Measurements from ENCODE around the gene KLRK1. TPM values are rescaled to one million over a fixed set of nuclear protein-coding genes. Genes with fewer than 3 reads are reported as not detected.
"Not testable (repeated sequence)": the region's sequence is repeated elsewhere in the genome, so short reads cannot be mapped to it uniquely, and the experiment has no call there.

The KLRK1 gene
- total RNA-seq, 2 experiments from 2014 or later, result 319 to 355 TPM

DNA sequence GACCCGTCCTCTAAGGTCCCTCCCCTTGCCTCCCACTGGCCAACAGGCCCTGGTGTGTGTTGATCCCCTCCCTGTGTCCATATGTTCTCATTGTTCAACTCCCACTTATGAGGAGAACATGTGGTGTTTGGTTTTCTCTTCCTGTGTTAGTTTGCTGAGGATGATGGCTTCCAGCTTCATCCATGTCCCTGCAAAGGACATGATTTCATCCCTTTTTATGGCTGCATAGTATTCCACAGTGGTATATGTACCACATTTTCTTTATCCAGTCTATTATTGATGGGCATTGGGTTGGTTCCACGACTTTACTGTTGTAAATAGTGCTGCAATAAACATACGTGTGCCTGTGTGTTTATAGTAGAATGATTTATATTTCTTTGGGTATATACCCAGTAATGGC is 38.4 kb downstream of the KLRK1 start:
- POLR2A ChIA-PET; H3K27ac Mint-ChIP-seq; DNase-seq; H3K27me3 Mint-ChIP-seq; H3K4me1 Mint-ChIP-seq; H3K4me3 Mint-ChIP-seq; ATAC-seq (ENCODE audit: low read depth): not testable (repeated sequence)
- Mint-ChIP-seq H3K36me3 (peaks cover 44% of the 10 kb centered on the region), H3K9me3 (peaks cover 23% of the 10 kb centered on the region)

DNA sequence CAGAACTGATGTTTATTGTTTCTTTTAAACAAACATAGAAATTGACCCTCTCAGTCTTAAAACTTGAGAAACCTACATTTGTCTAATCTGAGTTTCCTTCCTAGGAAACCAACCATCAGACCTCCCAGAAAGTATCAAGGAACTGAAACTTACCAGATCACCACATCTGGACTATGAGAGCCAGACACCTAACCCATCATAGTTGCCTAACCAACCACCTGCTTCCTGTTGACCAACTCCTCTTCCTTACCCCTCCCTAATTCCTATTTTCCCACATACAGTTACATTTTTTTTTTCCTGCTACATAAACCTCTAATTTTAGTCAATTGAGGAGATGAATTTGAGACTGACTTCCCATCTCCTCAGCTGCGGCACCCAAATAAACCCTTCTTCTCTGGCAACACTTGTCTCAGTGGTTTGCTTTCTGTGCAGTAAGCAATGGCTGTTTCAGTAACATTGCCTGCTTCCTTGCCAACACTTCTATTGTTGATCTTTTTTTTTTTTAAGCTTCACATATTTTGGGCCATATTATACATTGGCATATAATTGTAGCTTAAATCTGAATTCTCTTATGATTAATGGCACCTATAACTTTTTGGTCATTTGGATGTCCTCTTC is 47.8 kb downstream of the KLRK1 start:
- Mint-ChIP-seq H3K36me3 (peaks cover 26% of the 10 kb centered on the region), H3K9me3 (peaks cover 23% of the 10 kb centered on the region), H3K4me3 (peak overlapping the region; percentile 14), H3K27me3 (no peaks in the 10 kb centered on the region), H3K4me1 (peaks cover 13% of the 10 kb centered on the region), H3K27ac (peak overlapping the region; percentile 65)
- no peak for ATAC-seq (ENCODE audit: low read depth)
- POLR2A ChIA-PET, result no interaction called here
- DNase-seq, result no peak

DNA sequence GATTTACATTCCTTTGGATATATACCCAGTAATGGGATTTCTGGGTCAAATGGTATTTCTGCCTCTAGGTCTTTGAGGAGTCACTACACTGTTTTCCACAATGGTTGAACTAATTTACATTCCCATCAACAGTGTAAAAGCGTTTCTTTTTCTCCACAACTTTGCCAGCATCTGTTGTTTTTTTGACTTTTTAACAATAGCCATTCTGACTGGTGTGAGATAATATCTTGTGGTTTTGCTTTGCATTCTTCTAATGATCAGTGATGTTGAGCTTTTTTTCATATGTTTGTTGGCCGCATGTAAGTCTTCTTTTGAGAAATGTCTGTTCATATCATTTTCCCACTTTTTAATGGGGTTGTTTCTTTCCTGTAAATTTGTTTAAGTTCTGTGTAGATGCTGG is 48.9 kb downstream of the KLRK1 start:
- H3K9me3 Mint-ChIP-seq, result peaks cover 23% of the 10 kb centered on the region
- H3K36me3 Mint-ChIP-seq, result peaks cover 26% of the 10 kb centered on the region
- H3K4me3 Mint-ChIP-seq; ATAC-seq (ENCODE audit: low read depth); H3K27ac Mint-ChIP-seq; H3K27me3 Mint-ChIP-seq; DNase-seq: not testable (repeated sequence)
- POLR2A ChIA-PET, result interaction anchor here (0.6 kb wide), 1 partner anchor 596 kb away, joined by 3 read pairs; no protein-coding TSS in a partner anchor
- H3K4me1 Mint-ChIP-seq, result peaks cover 13% of the 10 kb centered on the region

DNA sequence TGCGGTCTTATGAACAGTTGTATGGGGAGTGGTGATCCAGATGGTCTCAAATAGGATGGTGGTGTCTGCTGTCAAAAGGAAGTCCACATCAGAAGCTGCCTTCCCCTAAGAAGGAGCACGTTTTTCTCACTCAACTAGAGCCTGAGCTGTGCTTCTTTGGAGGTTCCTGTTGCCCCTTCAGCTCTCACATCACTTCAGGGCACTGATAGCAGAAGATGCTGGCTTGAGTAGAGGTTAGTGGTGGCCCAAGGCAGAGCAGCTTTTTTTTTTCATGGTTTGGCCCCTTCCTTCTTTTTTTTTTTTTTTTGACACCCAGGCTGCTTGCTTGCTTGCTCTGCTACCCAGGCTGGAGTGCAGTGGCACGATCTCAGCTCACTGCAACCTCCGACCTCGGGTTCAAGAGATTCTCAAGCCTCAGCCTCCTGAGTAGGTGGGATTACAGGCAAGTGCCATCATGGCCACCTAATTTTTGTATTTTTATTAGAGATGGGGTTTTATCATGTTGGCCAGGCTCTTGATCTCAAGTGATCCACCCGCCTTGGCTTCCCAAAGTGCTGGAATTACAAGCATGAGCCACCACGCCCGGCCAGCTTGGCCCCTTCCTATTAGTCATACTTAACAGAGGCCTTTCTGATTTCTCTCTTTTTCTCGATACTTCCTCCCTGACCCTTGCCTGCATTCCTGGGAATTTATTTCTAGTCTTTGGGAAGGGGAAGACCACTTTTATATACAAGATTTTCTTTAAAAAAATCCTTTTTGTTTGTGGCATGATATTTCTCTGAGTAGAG is 50.6 kb downstream of the KLRK1 start:
- ATAC-seq (ENCODE audit: low read depth) (no peak), DNase-seq (no peak)
- H3K9me3 Mint-ChIP-seq, result peaks cover 23% of the 10 kb centered on the region
- H3K27me3 Mint-ChIP-seq, result no peaks in the 10 kb centered on the region
- H3K36me3 Mint-ChIP-seq, result peaks cover 26% of the 10 kb centered on the region
- no peak overlapping the region for H3K4me3 Mint-ChIP-seq
- no peak overlapping the region for H3K27ac Mint-ChIP-seq
- POLR2A ChIA-PET, result interaction anchor here (0.5 to 0.6 kb wide), 2 partner anchors 20 to 28 kb away, joined by 3 read pairs; no protein-coding TSS in a partner anchor
- H3K4me1 Mint-ChIP-seq, result peaks cover 13% of the 10 kb centered on the region

DNA sequence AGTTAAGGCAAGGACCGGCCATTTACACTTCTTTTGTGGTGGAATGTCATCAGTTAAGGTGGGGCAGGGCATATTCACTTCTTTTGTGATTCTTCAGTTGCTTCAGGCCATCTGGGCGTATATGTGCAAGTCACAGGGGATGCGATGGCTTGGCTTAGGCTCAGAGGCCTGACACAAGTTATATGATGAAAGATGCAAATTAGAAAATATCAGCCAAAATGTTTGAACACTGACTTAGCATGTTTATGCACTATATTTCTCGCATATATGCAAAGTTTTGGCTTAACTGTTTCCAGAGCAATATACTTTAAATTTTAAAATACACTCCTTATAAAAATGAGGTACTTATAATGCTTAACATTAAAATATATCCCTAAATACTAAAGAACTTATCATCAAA is 51.4 kb downstream of the KLRK1 start:
- POLR2A ChIA-PET, result interaction anchor here (0.6 kb wide), 1 partner anchor 28 kb away, joined by 3 read pairs; no protein-coding TSS in a partner anchor
- DNase-seq; H3K4me3 Mint-ChIP-seq; ATAC-seq (ENCODE audit: low read depth); H3K27ac Mint-ChIP-seq; H3K27me3 Mint-ChIP-seq: not testable (repeated sequence)
- Mint-ChIP-seq H3K4me1 (peaks cover 13% of the 10 kb centered on the region), H3K9me3 (peaks cover 20% of the 10 kb centered on the region), H3K36me3 (peaks cover 22% of the 10 kb centered on the region)

DNA sequence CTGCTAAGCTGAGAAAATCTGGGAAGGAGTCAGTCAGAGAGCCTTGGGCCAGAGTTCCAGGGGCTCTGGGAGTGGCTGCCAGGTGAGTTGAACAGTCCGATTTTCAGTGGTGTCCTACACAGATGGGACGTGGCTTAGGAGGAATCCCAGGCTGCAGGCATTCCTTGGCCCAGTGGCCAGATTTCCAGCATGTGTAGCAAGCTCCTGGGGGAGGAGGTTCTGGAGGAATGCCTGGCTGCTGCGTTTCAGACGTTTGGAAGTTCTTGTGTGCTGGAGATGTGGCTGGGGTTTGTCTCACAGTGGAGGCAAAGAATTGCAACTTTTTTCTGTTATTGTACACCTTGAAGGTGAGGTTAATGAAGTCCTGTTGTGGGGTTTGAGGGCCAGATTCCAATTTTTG is 53.6 kb downstream of the KLRK1 start:
- ATAC-seq (ENCODE audit: low read depth); DNase-seq; POLR2A ChIA-PET; H3K4me3 Mint-ChIP-seq; H3K36me3 Mint-ChIP-seq; H3K27me3 Mint-ChIP-seq; H3K9me3 Mint-ChIP-seq; H3K27ac Mint-ChIP-seq: not testable (repeated sequence)
- peaks cover 10% of the 10 kb centered on the region for H3K4me1 Mint-ChIP-seq

DNA sequence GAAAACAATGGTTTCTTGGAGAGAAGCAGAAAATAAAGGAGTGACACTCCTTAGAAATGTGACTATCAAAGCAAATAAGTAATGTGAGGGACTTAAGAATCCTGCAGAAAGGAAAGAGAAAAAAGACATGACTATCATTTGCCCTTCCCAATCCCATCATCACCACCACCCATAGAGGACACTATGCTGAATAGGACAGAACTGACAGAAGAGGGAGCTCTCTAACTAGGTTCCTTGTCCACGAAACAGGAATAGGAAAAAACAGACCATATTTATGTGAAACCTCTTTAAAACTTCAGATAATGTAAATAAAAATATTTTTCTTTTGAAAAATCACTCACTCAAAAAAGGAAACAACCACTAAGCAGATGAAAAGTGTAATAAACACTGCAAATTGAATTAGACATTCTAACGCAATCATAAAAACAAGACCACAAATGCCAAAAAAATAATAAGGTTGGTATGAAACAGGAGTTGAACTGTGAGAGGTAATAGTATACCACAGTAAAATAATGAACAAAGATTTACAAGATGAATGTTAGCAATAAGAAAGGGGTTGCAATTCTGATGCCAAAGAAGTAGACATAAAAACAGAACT is 58.1 kb downstream of the KLRK1 start:
- ATAC-seq (ENCODE audit: low read depth), result peak; percentile 45
- POLR2A ChIA-PET, result interaction anchor here (1.7 kb wide), 1 partner anchor 34 kb away, joined by 4 read pairs; no protein-coding TSS in a partner anchor
- H3K9me3 Mint-ChIP-seq, result peaks cover 5% of the 10 kb centered on the region
- no peaks in the 10 kb centered on the region for H3K27me3 Mint-ChIP-seq
- H3K4me1 Mint-ChIP-seq, result peaks cover 11% of the 10 kb centered on the region
- H3K27ac Mint-ChIP-seq, result no peak overlapping the region
- no peak overlapping the region for H3K4me3 Mint-ChIP-seq
- peaks cover 7% of the 10 kb centered on the region for H3K36me3 Mint-ChIP-seq
- no peak for DNase-seq

DNA sequence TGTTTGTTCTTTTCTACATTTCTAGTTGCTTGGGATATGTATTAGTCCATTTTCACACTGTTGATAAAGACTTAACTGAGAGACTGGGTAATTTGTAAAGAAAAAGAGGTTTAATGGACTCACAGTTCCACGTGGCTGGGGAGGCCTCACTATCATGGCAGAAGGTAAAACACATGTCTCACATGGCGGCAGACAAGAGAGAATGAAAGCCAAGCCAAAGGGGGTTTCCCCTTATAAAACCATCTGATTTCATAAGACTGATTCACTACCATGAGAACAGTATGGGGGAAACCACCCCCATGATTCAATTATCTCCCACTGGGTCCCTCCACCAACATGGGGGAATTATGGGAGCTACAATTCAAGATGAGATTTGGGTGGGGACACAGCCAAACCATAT is 61.1 kb downstream of the KLRK1 start:
- POLR2A ChIA-PET; H3K4me3 Mint-ChIP-seq; H3K9me3 Mint-ChIP-seq; H3K27ac Mint-ChIP-seq; ATAC-seq (ENCODE audit: low read depth); H3K27me3 Mint-ChIP-seq; DNase-seq: not testable (repeated sequence)
- Mint-ChIP-seq H3K36me3 (peaks cover 12% of the 10 kb centered on the region), H3K4me1 (peaks cover 11% of the 10 kb centered on the region)

Other genes starting within 250 kb of the KLRK1 start
- gene OLR1, start 217.9 kb downstream of the KLRK1 start, total RNA-seq, result not detected
- gene TMEM52B, start 211.0 kb downstream of the KLRK1 start, total RNA-seq, result not detected
- 10 to 100 TPM; 50.9 to 56.2 TPM for gene GABARAPL1, start 177.2 kb downstream of the KLRK1 start, total RNA-seq
- 10 to 100 TPM; 19.8 to 30.6 TPM for gene KLRD1, start 82.2 kb downstream of the KLRK1 start, total RNA-seq
- gene KLRC4, start 19.7 kb upstream of the KLRK1 start, total RNA-seq, result 10 to 100 TPM; 37.8 to 38.4 TPM
- gene KLRC3, start 30.6 kb upstream of the KLRK1 start, total RNA-seq, result 1 to 10 TPM; 3.0 to 5.6 TPM
- gene KLRC2, start 46.0 kb upstream of the KLRK1 start, total RNA-seq, result 1 to 10 TPM; 4.4 to 7.9 TPM
- gene KLRC1, start 63.3 kb upstream of the KLRK1 start, total RNA-seq, result 10 to 100 TPM in 1 of 2 experiments, 1 to 10 TPM in 1; 7.8 to 12.1 TPM
- gene EIF2S3B, start 115.8 kb upstream of the KLRK1 start, total RNA-seq, result under 1 TPM; 0.79 to 0.89 TPM
- gene MAGOHB, start 223.6 kb upstream of the KLRK1 start, total RNA-seq, result 10 to 100 TPM; 40.0 to 41.5 TPM